HepG2 (cell line): ENCODE measurements around the gene NFAT5. TPM values are rescaled to one million over a fixed set of nuclear protein-coding genes. Genes with fewer than 3 reads are reported as not detected.

Experiments used
- DNMT3B ChIP-seq: conservative IDR thresholded peaks from 2 replicates; pipeline ENCODE4 v1.6.1; 2016; ENCODE audit warnings: missing biosample characterization, control low read depth
- GATAD2A ChIP-seq: IDR thresholded peaks from 2 replicates; pipeline ENCODE4 v1.6.1; 2016
- MED8 ChIP-seq: sonication (generic); formaldehyde crosslinking; IDR thresholded peaks from 2 replicates; pipeline ENCODE4 v1.8.1; 2023; ENCODE audit warnings: mild to moderate bottlenecking, missing genetic modification reagents; ENCODE audit not compliant: insufficient replicate concordance
- NCOA1 ChIP-seq: sonication (generic); formaldehyde crosslinking; IDR thresholded peaks from 2 replicates; pipeline ENCODE4 v1.9.0; 2021; ENCODE audit warnings: missing genetic modification reagents
- PPARG ChIP-seq: conservative IDR thresholded peaks from 2 replicates; pipeline ENCODE4 v1.6.1; 2016; ENCODE audit warnings: missing biosample characterization, missing genetic modification reagents
- SOX6 ChIP-seq, 2 experiments: fragments of 450-650 bp in 1 of 2; sonication (generic) in 1 of 2; formaldehyde crosslinking in 1 of 2; IDR thresholded peaks; 2 replicates each; pipeline versions ENCODE4 v1.4.0 to v1.6.1; 2017 to 2020; ENCODE audit warnings: antibody characterized with exemption in 1 of 2, mild to moderate bottlenecking in 1 of 2, missing genetic modification reagents in 1 of 2
- ZC3H4 ChIP-seq: sonication (generic); formaldehyde crosslinking; IDR thresholded peaks from 2 replicates; pipeline ENCODE4 v1.4.0; 2020; ENCODE audit warnings: missing genetic modification reagents, borderline replicate concordance
- ZKSCAN1 ChIP-seq: fragments of 150-350 bp; IDR thresholded peaks from 2 replicates; pipeline ENCODE4 v1.6.1; 2014; ENCODE audit warnings: low read length
- ZNF317 ChIP-seq: sonication (generic); formaldehyde crosslinking; IDR thresholded peaks from 2 replicates; pipeline ENCODE4 v1.5.0; 2020; ENCODE audit warnings: mild to moderate bottlenecking, missing genetic modification reagents
- polyA plus RNA-seq, 8 experiments: library from polyadenylated mRNA; depleted of rRNA in 3 of 8; stranded (reverse) in 7 of 8; unstranded in 1 of 8; fragments of >200 nt; fragmentation: Illumina TruSeq in 4 of 8; extraction: Trizol in 4 of 8; gene quantifications; 2 replicates each; pipeline versions ENCODE4 v1.2.1 to v1.2.3, GENCODE V29; 2011 to 2016; ENCODE audit warnings: low read depth in 4 of 8, missing spikeins in 1 of 8, mixed read lengths in 1 of 8; ENCODE audit not compliant: insufficient read depth in 1 of 8
- total RNA-seq, 5 experiments: library from RNA; depleted of rRNA; stranded (reverse); fragments of >200 nt; fragmentation: Illumina TruSeq; extraction: Trizol; gene quantifications; 2 replicates each; pipeline ENCODE4 v1.2.3, GENCODE V29; 2016; ENCODE audit warnings: low read depth in 1 of 5
- TF ChIP-seq, protein P1 (sequence below), 2 experiments: sonication (generic) in 1 of 2; formaldehyde crosslinking in 1 of 2; IDR thresholded peaks; 2 replicates each; pipeline versions ENCODE4 v1.5.1 to v1.6.1; 2011 to 2020; ENCODE audit warnings: borderline replicate concordance in 1 of 2, low read depth in 1 of 2, low read length in 1 of 2, mild to moderate bottlenecking in 1 of 2, missing genetic modification reagents in 1 of 2, moderate library complexity in 1 of 2
- TF ChIP-seq, protein P2 (sequence below): sonication (generic); formaldehyde crosslinking; IDR thresholded peaks from 2 replicates; pipeline ENCODE4 v1.4.0; 2020; ENCODE audit warnings: missing genetic modification reagents, borderline replicate concordance
- TF ChIP-seq, protein P3 (sequence below): sonication (generic); formaldehyde crosslinking; IDR thresholded peaks from 2 replicates; pipeline ENCODE4 v1.5.0; 2020; ENCODE audit warnings: mild to moderate bottlenecking, missing genetic modification reagents, borderline replicate concordance
- TF ChIP-seq, protein P4 (sequence below): sonication (generic); formaldehyde crosslinking; IDR thresholded peaks from 2 replicates; pipeline ENCODE4 v1.9.0; 2022; ENCODE audit warnings: missing genetic modification reagents, mild to moderate bottlenecking, borderline replicate concordance
- TF ChIP-seq, protein P5 (sequence below): sonication (generic); formaldehyde crosslinking; IDR thresholded peaks from 2 replicates; pipeline ENCODE4 v1.4.0; 2020; ENCODE audit warnings: mild to moderate bottlenecking, missing genetic modification reagents

NFAT5 gene
- total and polyA plus RNA-seq, 2 of the 13 experiments (the other 11 are each of a cell fraction or from before 2014, with no cell fraction given), result 20.5 to 54.3 TPM

DNA sequence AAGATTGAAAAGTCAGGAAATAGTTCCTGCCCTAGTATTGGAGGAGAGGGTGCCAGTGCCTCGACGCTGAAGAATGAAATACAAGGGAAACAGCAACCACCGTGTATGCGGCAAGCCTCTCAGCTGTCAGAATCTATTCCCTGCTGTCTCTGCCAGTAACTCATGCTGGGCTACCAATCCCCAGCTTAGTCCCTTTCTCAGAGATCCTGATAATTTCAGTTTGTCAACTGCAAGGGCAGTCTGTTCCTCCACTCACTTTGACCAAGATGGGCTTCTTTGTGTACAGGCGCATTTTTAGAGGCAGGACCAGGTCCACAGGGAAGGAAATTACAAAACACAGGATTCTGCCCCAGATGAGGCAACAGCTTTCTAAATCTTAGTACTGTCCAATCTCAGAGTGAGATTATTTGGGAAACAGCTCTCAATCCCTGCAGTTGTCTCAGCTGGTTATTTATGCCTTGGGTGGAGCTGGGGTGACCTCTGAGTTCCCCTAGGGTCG is 159.3 kb downstream of the NFAT5 start (continued):
- TF ChIP-seq ZNF317 (CRISPR knock-in tag) (peak; percentile 64), ZKSCAN1 (no peak), DNMT3B (CRISPR knock-in tag) (0 out of 2 replicates have a peak, but pooled peaks have one; percentile 52), SOX6 (IDR thresholded peaks at IDR 0.05) (no peak), SOX6 (CRISPR knock-in tag; IDR thresholded peaks at IDR 0.05) (peak; percentile 22; the same call in 1 of the 2 replicates), GATAD2A (CRISPR knock-in tag) (0 out of 2 replicates have a peak, but pooled peaks have one; percentile 4), NCOA1 (CRISPR knock-in tag) (peak; percentile 62; the same call in 1 of the 2 replicates), MED8 (CRISPR knock-in tag) (peak; percentile 76), ZC3H4 (CRISPR knock-in tag) (no peak; the same call in 1 of the 2 replicates), PPARG (CRISPR knock-in tag) (0 out of 2 replicates have a peak, but pooled peaks have one; percentile 34)
- TF ChIP-seq, protein P1, sequence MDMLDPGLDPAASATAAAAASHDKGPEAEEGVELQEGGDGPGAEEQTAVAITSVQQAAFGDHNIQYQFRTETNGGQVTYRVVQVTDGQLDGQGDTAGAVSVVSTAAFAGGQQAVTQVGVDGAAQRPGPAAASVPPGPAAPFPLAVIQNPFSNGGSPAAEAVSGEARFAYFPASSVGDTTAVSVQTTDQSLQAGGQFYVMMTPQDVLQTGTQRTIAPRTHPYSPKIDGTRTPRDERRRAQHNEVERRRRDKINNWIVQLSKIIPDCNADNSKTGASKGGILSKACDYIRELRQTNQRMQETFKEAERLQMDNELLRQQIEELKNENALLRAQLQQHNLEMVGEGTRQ (IDR thresholded peaks at IDR 0.05; ENCODE audit: low read depth, low read length), result 0 out of 2 replicates have a peak, but pooled peaks have one; percentile 1
- TF ChIP-seq, protein P1 (CRISPR knock-in tag; IDR thresholded peaks at IDR 0.05; ENCODE audit: borderline replicate concordance), result no peak
- TF ChIP-seq, protein P2, sequence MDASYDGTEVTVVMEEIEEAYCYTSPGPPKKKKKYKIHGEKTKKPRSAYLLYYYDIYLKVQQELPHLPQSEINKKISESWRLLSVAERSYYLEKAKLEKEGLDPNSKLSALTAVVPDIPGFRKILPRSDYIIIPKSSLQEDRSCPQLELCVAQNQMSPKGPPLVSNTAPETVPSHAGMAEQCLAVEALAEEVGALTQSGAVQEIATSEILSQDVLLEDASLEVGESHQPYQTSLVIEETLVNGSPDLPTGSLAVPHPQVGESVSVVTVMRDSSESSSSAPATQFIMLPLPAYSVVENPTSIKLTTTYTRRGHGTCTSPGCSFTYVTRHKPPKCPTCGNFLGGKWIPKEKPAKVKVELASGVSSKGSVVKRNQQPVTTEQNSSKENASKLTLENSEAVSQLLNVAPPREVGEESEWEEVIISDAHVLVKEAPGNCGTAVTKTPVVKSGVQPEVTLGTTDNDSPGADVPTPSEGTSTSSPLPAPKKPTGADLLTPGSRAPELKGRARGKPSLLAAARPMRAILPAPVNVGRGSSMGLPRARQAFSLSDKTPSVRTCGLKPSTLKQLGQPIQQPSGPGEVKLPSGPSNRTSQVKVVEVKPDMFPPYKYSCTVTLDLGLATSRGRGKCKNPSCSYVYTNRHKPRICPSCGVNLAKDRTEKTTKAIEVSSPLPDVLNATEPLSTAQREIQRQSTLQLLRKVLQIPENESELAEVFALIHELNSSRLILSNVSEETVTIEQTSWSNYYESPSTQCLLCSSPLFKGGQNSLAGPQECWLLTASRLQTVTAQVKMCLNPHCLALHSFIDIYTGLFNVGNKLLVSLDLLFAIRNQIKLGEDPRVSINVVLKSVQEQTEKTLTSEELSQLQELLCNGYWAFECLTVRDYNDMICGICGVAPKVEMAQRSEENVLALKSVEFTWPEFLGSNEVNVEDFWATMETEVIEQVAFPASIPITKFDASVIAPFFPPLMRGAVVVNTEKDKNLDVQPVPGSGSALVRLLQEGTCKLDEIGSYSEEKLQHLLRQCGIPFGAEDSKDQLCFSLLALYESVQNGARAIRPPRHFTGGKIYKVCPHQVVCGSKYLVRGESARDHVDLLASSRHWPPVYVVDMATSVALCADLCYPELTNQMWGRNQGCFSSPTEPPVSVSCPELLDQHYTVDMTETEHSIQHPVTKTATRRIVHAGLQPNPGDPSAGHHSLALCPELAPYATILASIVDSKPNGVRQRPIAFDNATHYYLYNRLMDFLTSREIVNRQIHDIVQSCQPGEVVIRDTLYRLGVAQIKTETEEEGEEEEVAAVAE (CRISPR knock-in tag), result 0 out of 2 replicates have a peak, but pooled peaks have one; percentile 6
- TF ChIP-seq, protein P3, sequence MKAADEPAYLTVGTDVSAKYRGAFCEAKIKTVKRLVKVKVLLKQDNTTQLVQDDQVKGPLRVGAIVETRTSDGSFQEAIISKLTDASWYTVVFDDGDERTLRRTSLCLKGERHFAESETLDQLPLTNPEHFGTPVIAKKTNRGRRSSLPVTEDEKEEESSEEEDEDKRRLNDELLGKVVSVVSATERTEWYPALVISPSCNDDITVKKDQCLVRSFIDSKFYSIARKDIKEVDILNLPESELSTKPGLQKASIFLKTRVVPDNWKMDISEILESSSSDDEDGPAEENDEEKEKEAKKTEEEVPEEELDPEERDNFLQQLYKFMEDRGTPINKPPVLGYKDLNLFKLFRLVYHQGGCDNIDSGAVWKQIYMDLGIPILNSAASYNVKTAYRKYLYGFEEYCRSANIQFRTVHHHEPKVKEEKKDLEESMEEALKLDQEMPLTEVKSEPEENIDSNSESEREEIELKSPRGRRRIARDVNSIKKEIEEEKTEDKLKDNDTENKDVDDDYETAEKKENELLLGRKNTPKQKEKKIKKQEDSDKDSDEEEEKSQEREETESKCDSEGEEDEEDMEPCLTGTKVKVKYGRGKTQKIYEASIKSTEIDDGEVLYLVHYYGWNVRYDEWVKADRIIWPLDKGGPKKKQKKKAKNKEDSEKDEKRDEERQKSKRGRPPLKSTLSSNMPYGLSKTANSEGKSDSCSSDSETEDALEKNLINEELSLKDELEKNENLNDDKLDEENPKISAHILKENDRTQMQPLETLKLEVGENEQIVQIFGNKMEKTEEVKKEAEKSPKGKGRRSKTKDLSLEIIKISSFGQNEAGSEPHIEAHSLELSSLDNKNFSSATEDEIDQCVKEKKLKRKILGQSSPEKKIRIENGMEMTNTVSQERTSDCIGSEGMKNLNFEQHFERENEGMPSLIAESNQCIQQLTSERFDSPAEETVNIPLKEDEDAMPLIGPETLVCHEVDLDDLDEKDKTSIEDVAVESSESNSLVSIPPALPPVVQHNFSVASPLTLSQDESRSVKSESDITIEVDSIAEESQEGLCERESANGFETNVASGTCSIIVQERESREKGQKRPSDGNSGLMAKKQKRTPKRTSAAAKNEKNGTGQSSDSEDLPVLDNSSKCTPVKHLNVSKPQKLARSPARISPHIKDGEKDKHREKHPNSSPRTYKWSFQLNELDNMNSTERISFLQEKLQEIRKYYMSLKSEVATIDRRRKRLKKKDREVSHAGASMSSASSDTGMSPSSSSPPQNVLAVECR, result peak; percentile 47
- TF ChIP-seq, protein P4, sequence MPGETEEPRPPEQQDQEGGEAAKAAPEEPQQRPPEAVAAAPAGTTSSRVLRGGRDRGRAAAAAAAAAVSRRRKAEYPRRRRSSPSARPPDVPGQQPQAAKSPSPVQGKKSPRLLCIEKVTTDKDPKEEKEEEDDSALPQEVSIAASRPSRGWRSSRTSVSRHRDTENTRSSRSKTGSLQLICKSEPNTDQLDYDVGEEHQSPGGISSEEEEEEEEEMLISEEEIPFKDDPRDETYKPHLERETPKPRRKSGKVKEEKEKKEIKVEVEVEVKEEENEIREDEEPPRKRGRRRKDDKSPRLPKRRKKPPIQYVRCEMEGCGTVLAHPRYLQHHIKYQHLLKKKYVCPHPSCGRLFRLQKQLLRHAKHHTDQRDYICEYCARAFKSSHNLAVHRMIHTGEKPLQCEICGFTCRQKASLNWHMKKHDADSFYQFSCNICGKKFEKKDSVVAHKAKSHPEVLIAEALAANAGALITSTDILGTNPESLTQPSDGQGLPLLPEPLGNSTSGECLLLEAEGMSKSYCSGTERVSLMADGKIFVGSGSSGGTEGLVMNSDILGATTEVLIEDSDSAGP (CRISPR knock-in tag), result no peak
- TF ChIP-seq, protein P5, sequence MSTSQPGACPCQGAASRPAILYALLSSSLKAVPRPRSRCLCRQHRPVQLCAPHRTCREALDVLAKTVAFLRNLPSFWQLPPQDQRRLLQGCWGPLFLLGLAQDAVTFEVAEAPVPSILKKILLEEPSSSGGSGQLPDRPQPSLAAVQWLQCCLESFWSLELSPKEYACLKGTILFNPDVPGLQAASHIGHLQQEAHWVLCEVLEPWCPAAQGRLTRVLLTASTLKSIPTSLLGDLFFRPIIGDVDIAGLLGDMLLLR, result peak; percentile 45; the same call in 1 of the 2 replicates
